HepG2 (cell line): ENCODE results near the gene MRPL10. TPM values are rescaled to one million over a fixed set of nuclear protein-coding genes. Genes with fewer than 3 reads are reported as not detected.

ENCODE experiments used
- HIC2 ChIP-seq: sonication (generic); formaldehyde crosslinking; IDR thresholded peaks from 2 replicates; pipeline ENCODE4 v1.9.0; 2022; ENCODE audit warnings: low read depth, missing genetic modification reagents
- SAFB2 ChIP-seq: sonication (generic); formaldehyde crosslinking; IDR thresholded peaks from 2 replicates; pipeline ENCODE4 v1.5.1; 2020; ENCODE audit warnings: missing genetic modification reagents, low read depth, mild to moderate bottlenecking, borderline replicate concordance
- SIN3B ChIP-seq: fragments of 150-350 bp; IDR thresholded peaks from 2 replicates; pipeline ENCODE4 v1.6.1; 2014; ENCODE audit warnings: low read length
- STAT6 ChIP-seq: sonication (generic); formaldehyde crosslinking; IDR thresholded peaks from 2 replicates; pipeline ENCODE4 v1.4.0; 2020; ENCODE audit warnings: missing genetic modification reagents, mild to moderate bottlenecking, borderline replicate concordance
- THAP7 ChIP-seq: sonication (generic); formaldehyde crosslinking; IDR thresholded peaks from 2 replicates; pipeline ENCODE4 v1.8.1; 2023; ENCODE audit warnings: mild to moderate bottlenecking, missing genetic modification reagents
- ZBTB2 ChIP-seq: sonication (generic); formaldehyde crosslinking; IDR thresholded peaks from 2 replicates; pipeline ENCODE4 v1.8.0; 2022; ENCODE audit warnings: low read depth, missing genetic modification reagents
- ZNF282 ChIP-seq: fragments of 450-650 bp; IDR thresholded peaks from 2 replicates; pipeline ENCODE4 v1.6.1; 2018; ENCODE audit not compliant: partially characterized antibody
- ZNF609 ChIP-seq: sonication (generic); formaldehyde crosslinking; IDR thresholded peaks from 2 replicates; pipeline ENCODE4 v1.4.0; 2020; ENCODE audit warnings: mild to moderate bottlenecking, missing genetic modification reagents, borderline replicate concordance
- ZNF670 ChIP-seq: sonication (generic); formaldehyde crosslinking; IDR thresholded peaks from 2 replicates; pipeline ENCODE4 v1.8.0; 2022; ENCODE audit warnings: mild to moderate bottlenecking, missing genetic modification reagents, borderline replicate concordance
- polyA plus RNA-seq, 8 experiments: library from polyadenylated mRNA; depleted of rRNA in 3 of 8; stranded (reverse) in 7 of 8; unstranded in 1 of 8; fragments of >200 nt; fragmentation: Illumina TruSeq in 4 of 8; extraction: Trizol in 4 of 8; gene quantifications; 2 replicates each; pipeline versions ENCODE4 v1.2.1 to v1.2.3, GENCODE V29; 2011 to 2016; ENCODE audit warnings: low read depth in 4 of 8, missing spikeins in 1 of 8, mixed read lengths in 1 of 8; ENCODE audit not compliant: insufficient read depth in 1 of 8
- total RNA-seq, 5 experiments: library from RNA; depleted of rRNA; stranded (reverse); fragments of >200 nt; fragmentation: Illumina TruSeq; extraction: Trizol; gene quantifications; 2 replicates each; pipeline ENCODE4 v1.2.3, GENCODE V29; 2016; ENCODE audit warnings: low read depth in 1 of 5

MRPL10 gene
- total and polyA plus RNA-seq, 2 of the 13 experiments (the other 11 are each of a cell fraction or from before 2014, with no cell fraction given) = 56.7 to 149 TPM

GRCh38 chr17:47837401-47838039 is 6.2 kb upstream of the MRPL10 start (continued):
- TF ChIP-seq STAT6 (CRISPR knock-in tag) = no peak
- TF ChIP-seq ZNF670 (CRISPR knock-in tag) = no peak
- 0 out of 2 replicates have a peak, but pooled peaks have one; percentile 48 for TF ChIP-seq SAFB2
- TF ChIP-seq ZNF609 = no peak
- TF ChIP-seq SIN3B = no peak
- TF ChIP-seq ZNF282 = no peak
- no peak for TF ChIP-seq ZBTB2 (CRISPR knock-in tag)
- TF ChIP-seq THAP7 (CRISPR knock-in tag) = no peak
- no peak for TF ChIP-seq HIC2 (CRISPR knock-in tag)
